GM21723 (cell line): ENCODE results near the gene CYP2C19.
"Not testable (repeated sequence)": the region's sequence is repeated elsewhere in the genome, so short reads cannot be mapped to it uniquely, and the experiment has no call there.

ENCODE experiments used
- ATAC-seq: cut with Tn5 transposase; IDR thresholded peaks from one replicate; pipeline ENCODE4 v1.9.1; 2021; ENCODE audit warnings: mild to moderate bottlenecking, moderate library complexity; ENCODE audit not compliant: unreplicated experiment

CYP2C19 gene

GRCh38 chr10:94878649-94879048 is 116.2 kb downstream of the CYP2C19 start:
- no peak for ATAC-seq

GRCh38 chr10:94879214-94879613 is 116.7 kb downstream of the CYP2C19 start:
- ATAC-seq: no peak

GRCh38 chr10:94889123-94889522 is 126.6 kb downstream of the CYP2C19 start:
- ATAC-seq: no peak

- ATAC-seq: no peak
These were observed 128.0 kb downstream of the CYP2C19 start for GRCh38 chr10:94890264-94891022.

GRCh38 chr10:94898414-94898813 is 135.9 kb downstream of the CYP2C19 start:
- ATAC-seq: not testable (repeated sequence)

- ATAC-seq: no peak
These were observed 139.6 kb downstream of the CYP2C19 start for GRCh38 chr10:94902080-94902479.

GRCh38 chr10:94902570-94902969 is 140.1 kb downstream of the CYP2C19 start:
- no peak for ATAC-seq
